GM12878 (cell line): ENCODE measurements around the gene PRKCZ. TPM values are rescaled to one million over a fixed set of nuclear protein-coding genes. Genes with fewer than 3 reads are reported as not detected.

Source experiments
- ATAC-seq: fragments of 200-7000 bp; cut with Tn5 transposase; 3 replicates; pipeline ENCODE4 v1.9.1; 2020; ENCODE audit warnings: mild to moderate bottlenecking, moderate library complexity
- BruUV-seq: library from RNA; stranded (reverse); fragments of 400-500 nt; replicated peaks from 2 replicates; lab custom pipeline; 2021; lab: Mats Ljungman, UMichigan
- CTCF ChIA-PET: fragments of 300-600 bp; sonication (Branson Sonifier 250); formaldehyde crosslinking; extraction: SDS; loops from one replicate; lab custom pipeline; 2021; ENCODE audit warnings: inconsistent platforms; lab: Yijun Ruan, JAX
- POLR2A ChIA-PET: fragments of 350-600 bp; formaldehyde crosslinking; extraction: SDS; loops from one replicate; lab custom pipeline; 2021; ENCODE audit warnings: inconsistent platforms; lab: Charles Lee
- RAD21 ChIA-PET: fragments of 300-600 bp; sonication (Branson Sonifier 250); formaldehyde crosslinking; loops from one replicate; lab custom pipeline; 2023; ENCODE audit warnings: antibody characterized with exemption; ENCODE audit not compliant: unreplicated experiment; lab: Charles Lee
- SMC1A ChIA-PET: fragments of 300-600 bp; sonication (Branson Sonifier 250); formaldehyde crosslinking; loops from one replicate; lab custom pipeline; 2023; ENCODE audit not compliant: unreplicated experiment, uncharacterized antibody; lab: Charles Lee
- DNase-seq: peaks from one replicate; pipeline ENCODE4 v3.0.0-alpha.2; 2011; ENCODE audit warnings: low read depth, low spot score
- FAIRE-seq: peaks from 3 replicates; lab custom pipeline; 2011; peaks lifted over from hg19 to GRCh38; lab: Jason Lieb, UNC
- H2AFZ ChIP-seq: 2 replicates; pipeline ENCODE4 v1.6.0; 2011; ENCODE audit warnings: low read depth, low read length, control low read depth; ENCODE audit not compliant: control insufficient read depth
- H3K27ac ChIP-seq: 2 replicates; pipeline ENCODE4 v1.5.1; 2011; ENCODE audit warnings: control low read depth; ENCODE audit not compliant: control insufficient read depth, insufficient read depth
- H3K27me3 ChIP-seq, 2 experiments: replicated peaks in 1 of 2; 2 replicates each; pipeline versions ENCODE4 v1.6.0 to v1.6.1; 2011; ENCODE audit warnings: low read length in 1 of 2; ENCODE audit not compliant: control insufficient read depth in 2 of 2, insufficient read depth in 2 of 2
- H3K36me3 ChIP-seq, 2 experiments: 2 replicates each; pipeline ENCODE4 v1.5.1; 2011; ENCODE audit warnings: low read length in 1 of 2; ENCODE audit not compliant: control insufficient read depth in 2 of 2, insufficient read depth in 2 of 2
- H3K4me1 ChIP-seq: 2 replicates; pipeline ENCODE4 v1.6.1; 2011; ENCODE audit warnings: mild to moderate bottlenecking, low read length, moderate library complexity, mixed read lengths; ENCODE audit not compliant: control insufficient read depth, insufficient read depth
- H3K4me2 ChIP-seq: 2 replicates; pipeline ENCODE4 v1.6.0; 2011; ENCODE audit warnings: control low read depth; ENCODE audit not compliant: control insufficient read depth, insufficient read depth
- H3K4me3 ChIP-seq: fragments of 200-600 bp; sonication (generic); 2 replicates; pipeline ENCODE4 v1.5.1; 2016
- H3K79me2 ChIP-seq: 2 replicates; pipeline ENCODE4 v1.6.0; 2011; ENCODE audit warnings: low read length; ENCODE audit not compliant: control insufficient read depth, insufficient read depth
- H3K9ac ChIP-seq: 2 replicates; pipeline ENCODE4 v1.8.0; 2011; ENCODE audit warnings: low read length, control low read depth, mixed read lengths; ENCODE audit not compliant: control insufficient read depth, insufficient read depth
- H3K9me3 ChIP-seq: replicated peaks from 3 replicates; pipeline ENCODE4 v1.5.1; 2011; ENCODE audit warnings: mild to moderate bottlenecking, low read length; ENCODE audit not compliant: control insufficient read depth, insufficient read depth
- H4K20me1 ChIP-seq: 2 replicates; pipeline ENCODE4 v1.6.0; 2011; ENCODE audit not compliant: control insufficient read depth, insufficient read depth
- CBX5 ChIP-seq: sonication (generic); IDR thresholded peaks from 2 replicates; pipeline ENCODE4 v1.6.1; 2016; ENCODE audit warnings: low read depth, moderate library complexity, mild to moderate bottlenecking, inconsistent platforms
- HDGF ChIP-seq: fragments of 450-650 bp; IDR thresholded peaks from 2 replicates; pipeline ENCODE4 v1.6.1; 2016; ENCODE audit warnings: antibody characterized with exemption
- SRF ChIP-seq, 2 experiments: IDR thresholded peaks; 2 replicates each; pipeline ENCODE4 v1.6.1; 2011; ENCODE audit warnings: low read depth in 2 of 2, low read length in 2 of 2, mild to moderate bottlenecking in 1 of 2, moderate library complexity in 1 of 2
- WGBS: methylation state at CpG from one replicate; pipeline ENCODE4 v1.1.6; 2016; ENCODE audit warnings: low lambda C conversion rate; ENCODE audit not compliant: insufficient replicate concordance, insufficient coverage; ENCODE audit errors: missing lambda C conversion rate; 5-methylcytosine and 5-hydroxymethylcytosine counted together
- in situ Hi-C: fragments of 300-500 bp; cut with MboI; formaldehyde crosslinking; loops from 9 replicates; pipeline ENCODE4 v1.14.3; 2018; ENCODE audit warnings: mixed read lengths
- intact Hi-C: fragments of 100-400 bp; cut with micrococcal nuclease; formaldehyde crosslinking; loops from one replicate; pipeline ENCODE4 v1.14.2; 2022; ENCODE audit not compliant: unreplicated experiment
- polyA plus RNA-seq, 11 experiments: library from polyadenylated mRNA; depleted of rRNA in 4 of 11; unstranded in 6 of 11; stranded (reverse) in 5 of 11; fragments of >200 nt; fragmentation: Nextera tagmentation in 4 of 11; fragmentation: Illumina TruSeq in 1 of 11; extraction: Ambion mirVana in 4 of 11; extraction: Trizol in 1 of 11; gene quantifications; 1 replicate in 1 of 11; 2 replicates in 10 of 11; pipeline versions ENCODE4 v1.2.1 to v1.2.3, GENCODE V29; 2011 to 2016; ENCODE audit warnings: inconsistent platforms in 2 of 11, missing spikeins in 2 of 11, low read depth in 1 of 11
- total RNA-seq, 4 experiments: library from RNA; depleted of rRNA in 3 of 4; stranded (reverse); fragments of >200 nt in 3 of 4; fragmentation: Illumina TruSeq in 1 of 4; extraction: Trizol in 1 of 4; gene quantifications; 2 replicates each; pipeline versions ENCODE4 v1.2.1 to v1.2.3, GENCODE V29; 2013 to 2021
- TF ChIP-seq, protein P1 (sequence below): fragments of 450-650 bp; IDR thresholded peaks from 2 replicates; pipeline ENCODE4 v1.6.1; 2017; ENCODE audit warnings: borderline replicate concordance

Gene PRKCZ
- total and polyA plus RNA-seq, 10 of the 15 experiments (the other 5 are each of a cell fraction or from before 2014, with no cell fraction given): 0.05 to 1.9 (median 0.64) TPM; not detected in 1

DNA sequence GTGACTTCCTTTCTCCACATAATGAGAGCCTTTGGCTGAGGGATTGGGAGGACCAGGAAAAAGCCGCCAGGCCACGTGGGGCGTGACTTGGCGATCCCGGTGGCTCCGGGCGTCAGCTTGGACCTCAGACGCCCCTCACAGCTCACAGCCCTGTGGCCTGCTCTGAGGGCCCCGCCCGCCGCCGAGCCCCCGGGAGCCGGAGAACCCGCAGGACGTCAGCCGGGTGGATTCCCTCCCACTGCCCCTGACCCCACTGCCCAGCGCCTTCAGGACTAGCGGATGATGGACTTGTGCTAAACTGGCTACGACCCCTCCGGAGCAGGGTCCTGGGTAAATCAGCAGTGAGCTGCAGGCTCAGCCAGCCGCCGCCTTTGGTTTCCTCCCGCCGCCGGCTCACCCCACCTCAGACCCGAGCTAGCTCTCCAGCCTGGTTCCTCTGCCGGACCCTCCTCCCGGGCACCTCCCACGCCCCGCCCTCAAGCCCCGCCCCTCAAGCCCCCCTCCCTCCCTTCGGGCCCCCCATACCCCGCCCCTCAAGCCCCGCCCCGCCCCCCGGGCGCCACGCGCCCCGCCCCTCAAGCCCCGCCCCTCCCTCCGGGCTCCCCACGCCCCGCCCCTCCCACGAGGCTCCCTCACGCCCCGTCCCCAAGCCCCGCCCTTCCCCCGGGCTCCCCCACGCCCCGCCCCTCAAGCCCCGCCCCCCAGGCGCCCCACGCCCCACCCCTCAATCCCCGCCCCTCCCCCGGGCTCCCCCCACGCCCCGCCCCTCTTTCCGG is 154.4 kb downstream of the PRKCZ start:
- RAD21 ChIA-PET: interaction anchor here (0.7 to 2.8 kb wide), 3 partner anchors 10 to 107 kb away, joined by 3 to 14 read pairs (median 4); partner anchors contain the start of gene FAAP20
- in situ Hi-C loops: loop anchor here (10.0 kb wide), 1 partner anchor 320 kb away; the partner anchor contains the start of gene PANK4

More for the DNA sequence above, 154.4 kb downstream of the PRKCZ start:
- CTCF ChIA-PET: interaction anchor here (0.6 kb wide), 1 partner anchor 10 kb away, joined by 3 read pairs; the partner anchor contains the start of gene FAAP20
- BruUV-seq: no TSS peak
- Histone ChIP-seq H3K4me2 (peak overlapping the region; percentile 92), H3K27ac (no peak overlapping the region), H3K9ac (no peak overlapping the region), H2AFZ (peak overlapping the region; percentile 44; the same call in 1 of the 2 replicates), H4K20me1 (no peaks in the 10 kb centered on the region), H3K27me3 (no peaks in the 10 kb centered on the region; a peak in 1 of 4 replicates), H3K36me3 (no peaks in the 10 kb centered on the region), H3K4me3 (peak overlapping the region; percentile 64; the same call in 1 of the 2 replicates), H3K4me1 (peaks cover 4% of the 10 kb centered on the region), H3K79me2 (no peaks in the 10 kb centered on the region), H3K9me3 (no peaks in the 10 kb centered on the region)
- no peak for TF ChIP-seq HDGF
- TF ChIP-seq CBX5: no peak
- TF ChIP-seq, protein P1, sequence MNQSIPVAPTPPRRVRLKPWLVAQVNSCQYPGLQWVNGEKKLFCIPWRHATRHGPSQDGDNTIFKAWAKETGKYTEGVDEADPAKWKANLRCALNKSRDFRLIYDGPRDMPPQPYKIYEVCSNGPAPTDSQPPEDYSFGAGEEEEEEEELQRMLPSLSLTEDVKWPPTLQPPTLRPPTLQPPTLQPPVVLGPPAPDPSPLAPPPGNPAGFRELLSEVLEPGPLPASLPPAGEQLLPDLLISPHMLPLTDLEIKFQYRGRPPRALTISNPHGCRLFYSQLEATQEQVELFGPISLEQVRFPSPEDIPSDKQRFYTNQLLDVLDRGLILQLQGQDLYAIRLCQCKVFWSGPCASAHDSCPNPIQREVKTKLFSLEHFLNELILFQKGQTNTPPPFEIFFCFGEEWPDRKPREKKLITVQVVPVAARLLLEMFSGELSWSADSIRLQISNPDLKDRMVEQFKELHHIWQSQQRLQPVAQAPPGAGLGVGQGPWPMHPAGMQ: no peak
- TF ChIP-seq SRF (IDR thresholded peaks at IDR 0.05; ENCODE audit: low read depth in 2 of 2, low read length in 2 of 2): 0 out of 4 replicates have a peak, but pooled peaks of 1 of the 2 experiments have one; percentile 16
- POLR2A ChIA-PET: interaction anchor here (2.0 kb wide), 1 partner anchor 9 kb away, joined by 9 read pairs; the partner anchor contains the start of gene FAAP20
- intact Hi-C loops: no loop called here
- FAIRE-seq: no peak
- WGBS: 1% methylated on average over 24 of the region's 60 CpGs
- ATAC-seq: peak; percentile 76
- SMC1A ChIA-PET: no interaction called here
- DNase-seq: no peak
